ENCODE results near the gene BCKDHA. TPM values are rescaled to one million over a fixed set of nuclear protein-coding genes. Genes with fewer than 3 reads are reported as not detected.

Gene BCKDHA
- total and polyA plus RNA-seq, 10 donors: 10.3 to 55.6 (median 29.1) TPM

DNA sequence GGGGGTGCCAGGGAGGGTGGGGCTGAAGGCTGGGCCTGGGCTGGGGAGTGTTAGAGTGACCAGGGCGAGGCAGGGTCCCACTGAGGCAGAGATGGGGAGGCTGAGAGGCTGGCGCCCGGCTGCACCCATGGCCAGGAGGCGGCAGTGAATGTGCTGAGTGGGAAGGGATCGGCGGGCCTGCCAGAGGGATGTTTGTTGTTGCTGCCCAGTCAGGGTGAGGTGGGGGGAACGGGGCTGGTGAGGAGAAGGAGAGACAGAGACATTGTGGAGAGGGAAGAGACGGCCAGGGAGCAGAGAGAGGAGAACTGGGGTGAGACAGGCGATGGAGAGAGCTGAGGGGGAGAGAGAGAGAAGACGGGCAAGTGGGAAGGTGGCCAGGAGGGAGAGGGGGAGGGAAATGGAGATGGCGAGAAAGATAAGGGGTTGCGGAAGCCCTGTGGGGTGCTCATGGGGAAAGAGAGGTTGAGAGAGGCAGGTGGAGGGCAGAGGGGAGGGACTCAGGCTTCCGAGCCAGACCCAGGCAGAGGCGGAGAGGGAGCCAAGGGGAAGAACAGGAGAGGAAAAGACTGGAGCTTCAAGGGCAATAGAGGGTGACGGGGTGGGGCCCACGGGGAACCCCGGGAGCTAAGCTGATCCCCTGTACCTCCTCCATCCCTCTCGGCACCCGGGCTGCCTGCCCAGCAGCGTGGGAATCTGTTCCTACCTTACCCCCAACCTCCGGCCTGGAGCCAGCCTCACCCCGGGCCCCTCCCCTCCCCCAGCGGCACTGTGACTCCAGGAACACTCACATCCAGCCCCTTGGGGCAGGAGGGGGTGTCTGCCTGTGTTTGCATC, 30.2 kb downstream of the BCKDHA start:
- peak overlapping the region; percentile 48 to 93 (median 84) for H3K27ac ChIP-seq

DNA sequence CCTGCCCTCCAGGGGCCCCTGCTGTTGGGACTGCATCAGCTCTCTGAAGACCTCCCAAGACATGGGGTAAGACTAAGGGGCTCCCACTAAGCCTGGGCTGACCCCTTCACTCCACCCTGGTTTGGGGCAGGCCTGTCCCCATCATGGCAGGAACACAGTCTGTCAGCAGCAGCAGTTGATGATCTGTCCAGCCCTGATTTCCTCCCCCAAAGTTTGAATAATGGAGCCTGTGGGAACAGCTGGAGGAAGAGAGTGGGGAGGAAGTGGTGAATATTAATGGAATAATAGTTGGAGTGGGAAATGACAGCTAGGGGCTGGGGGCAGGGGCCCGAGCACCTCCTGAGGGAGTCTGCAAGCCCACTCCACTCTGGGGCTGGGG, 30.9 kb downstream of the BCKDHA start:
- TF ChIP-seq POLR2AphosphoS5 (IDR thresholded peaks at IDR 0.05) (no peak), POLR2A (IDR thresholded peaks at IDR 0.05) (no peak)
- TF ChIP-seq, protein P1, sequence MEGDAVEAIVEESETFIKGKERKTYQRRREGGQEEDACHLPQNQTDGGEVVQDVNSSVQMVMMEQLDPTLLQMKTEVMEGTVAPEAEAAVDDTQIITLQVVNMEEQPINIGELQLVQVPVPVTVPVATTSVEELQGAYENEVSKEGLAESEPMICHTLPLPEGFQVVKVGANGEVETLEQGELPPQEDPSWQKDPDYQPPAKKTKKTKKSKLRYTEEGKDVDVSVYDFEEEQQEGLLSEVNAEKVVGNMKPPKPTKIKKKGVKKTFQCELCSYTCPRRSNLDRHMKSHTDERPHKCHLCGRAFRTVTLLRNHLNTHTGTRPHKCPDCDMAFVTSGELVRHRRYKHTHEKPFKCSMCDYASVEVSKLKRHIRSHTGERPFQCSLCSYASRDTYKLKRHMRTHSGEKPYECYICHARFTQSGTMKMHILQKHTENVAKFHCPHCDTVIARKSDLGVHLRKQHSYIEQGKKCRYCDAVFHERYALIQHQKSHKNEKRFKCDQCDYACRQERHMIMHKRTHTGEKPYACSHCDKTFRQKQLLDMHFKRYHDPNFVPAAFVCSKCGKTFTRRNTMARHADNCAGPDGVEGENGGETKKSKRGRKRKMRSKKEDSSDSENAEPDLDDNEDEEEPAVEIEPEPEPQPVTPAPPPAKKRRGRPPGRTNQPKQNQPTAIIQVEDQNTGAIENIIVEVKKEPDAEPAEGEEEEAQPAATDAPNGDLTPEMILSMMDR (IDR thresholded peaks at IDR 0.05 in 8 of 11, conservative IDR thresholded peaks at IDR 0.05 in 3 of 11): no peak
- 22 to 53% (median 36%) methylated on average over 1 of the region's 1 CpG for WGBS, 5 donors
- intact Hi-C loops (cut with DNase I; ENCODE audit: low total_unique reads): no loop called here
- H3K27ac ChIP-seq: peak overlapping the region; percentile 48 to 93 (median 84)
- no peaks in the 10 kb centered on the region for H3K9me3 ChIP-seq
- peaks cover 15 to 71% (median 45%) of the 10 kb centered on the region in 6 donors for H3K4me1 ChIP-seq
- peaks cover 0 to 69% (median 51%) of the 10 kb centered on the region in 6 donors for H3K36me3 ChIP-seq
- H3K4me3 ChIP-seq: peak overlapping the region in 7 of 8 donors; percentile 20 to 67 (median 43)
- H3K27me3 ChIP-seq (replicated peaks in 1 of 7): no peaks in the 10 kb centered on the region
- DNase-seq: no peak

More for the DNA sequence above, 30.2 kb downstream of the BCKDHA start:
- Histone ChIP-seq H3K4me3 (peak overlapping the region in 7 of 8 donors; percentile 20 to 67 (median 43)), H3K27me3 (replicated peaks in 1 of 7) (no peaks in the 10 kb centered on the region), H3K36me3 (peaks cover 0 to 69% (median 51%) of the 10 kb centered on the region in 6 donors), H3K4me1 (peaks cover 15 to 77% (median 45%) of the 10 kb centered on the region in 6 donors), H3K9me3 (no peaks in the 10 kb centered on the region)
- WGBS, 5 donors: 4 to 18% (median 11%) methylated on average over 20 to 23 of the region's 23 CpGs
- TF ChIP-seq POLR2A (IDR thresholded peaks at IDR 0.05): no peak
- TF ChIP-seq POLR2AphosphoS5 (IDR thresholded peaks at IDR 0.05): peak in 2 of 3 donors; percentile 23 to 24
- DNase-seq: no peak
- intact Hi-C loops (cut with DNase I; ENCODE audit: low total_unique reads): no loop called here

- intact Hi-C loops (cut with DNase I; ENCODE audit: low total_unique reads): no loop called here
- no peak for DNase-seq
- TF ChIP-seq POLR2A (IDR thresholded peaks at IDR 0.05): no peak
- no peak for TF ChIP-seq POLR2AphosphoS5 (IDR thresholded peaks at IDR 0.05)
- TF ChIP-seq, protein P1 (IDR thresholded peaks at IDR 0.05 in 8 of 11, conservative IDR thresholded peaks at IDR 0.05 in 3 of 11): no peak
- Histone ChIP-seq H3K27ac (peak overlapping the region in 2 of 8 donors; percentile 24 to 43), H3K4me3 (no peak overlapping the region), H3K9me3 (no peaks in the 10 kb centered on the region), H3K36me3 (peaks cover 0 to 68% (median 32%) of the 10 kb centered on the region in 6 donors), H3K27me3 (replicated peaks in 1 of 7) (no peaks in the 10 kb centered on the region), H3K4me1 (peaks cover 15 to 54% (median 31%) of the 10 kb centered on the region in 6 donors)
- 68 to 97% (median 85%) methylated on average over 6 of the region's 6 CpGs for WGBS, 5 donors
Measured at GRCh38 chr19:41430922-41431321, 33.3 kb downstream of the BCKDHA start.

DNA sequence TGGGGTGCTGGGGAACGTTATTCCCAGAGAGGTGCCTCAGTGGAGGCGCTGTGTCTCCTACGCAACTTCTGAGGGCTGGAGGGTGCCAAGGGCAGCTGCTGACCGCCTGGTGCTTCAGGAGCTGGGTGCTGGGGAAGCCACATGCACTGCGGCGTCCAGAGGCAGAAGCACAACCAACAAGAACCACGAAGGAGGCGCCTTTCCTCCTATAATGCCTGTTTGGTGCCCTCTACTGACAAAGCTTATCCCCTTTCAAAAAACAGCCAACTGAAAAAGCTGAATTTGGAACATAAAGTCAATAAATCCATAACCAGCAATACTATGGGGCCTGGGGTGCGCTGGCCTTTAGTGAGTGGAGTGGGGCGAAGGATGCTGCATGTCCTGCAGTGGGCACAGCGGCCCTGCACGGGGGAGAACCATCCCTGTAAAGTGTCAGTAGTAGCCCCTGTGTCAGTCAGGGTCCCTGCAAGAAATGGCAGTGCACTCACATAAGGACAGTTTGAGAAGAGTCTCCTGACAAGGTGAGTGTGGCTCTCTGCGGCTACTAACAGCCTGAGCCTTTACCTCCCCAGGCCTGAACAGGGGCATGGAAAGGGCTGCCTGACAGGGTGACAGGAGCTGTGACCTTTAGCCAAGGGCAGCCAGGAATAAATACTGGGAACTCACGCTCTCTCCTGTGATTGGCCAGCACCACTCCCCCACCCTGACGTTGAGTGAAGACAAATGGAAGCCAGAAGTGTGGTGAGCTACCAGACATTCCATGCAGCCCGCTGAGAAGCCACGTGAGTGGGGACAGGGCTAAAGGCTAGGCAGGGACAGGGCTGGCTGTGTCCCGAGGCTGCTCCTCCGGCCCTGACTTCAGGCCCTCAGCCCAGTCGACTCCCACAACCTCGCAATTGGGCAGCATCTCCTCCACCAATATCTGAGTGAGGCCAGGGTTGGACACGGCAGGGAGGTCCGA, 34.1 kb downstream of the BCKDHA start:
- Histone ChIP-seq H3K27ac (peak overlapping the region in 2 of 8 donors; percentile 24 to 43), H3K36me3 (peaks cover 0 to 69% (median 31%) of the 10 kb centered on the region in 6 donors), H3K4me1 (peaks cover 15 to 46% (median 27%) of the 10 kb centered on the region in 6 donors), H3K27me3 (replicated peaks in 1 of 7) (no peaks in the 10 kb centered on the region), H3K4me3 (no peak overlapping the region), H3K9me3 (no peaks in the 10 kb centered on the region)
- DNase-seq: no peak
- peak; percentile 8 to 56 (median 22) for TF ChIP-seq POLR2AphosphoS5 (IDR thresholded peaks at IDR 0.05)
- TF ChIP-seq, protein P1 (IDR thresholded peaks at IDR 0.05 in 8 of 11, conservative IDR thresholded peaks at IDR 0.05 in 3 of 11): peak in 4 of 11 experiments; percentile 17 to 41 (median 26)
- no peak for TF ChIP-seq POLR2A (IDR thresholded peaks at IDR 0.05)
- WGBS, 5 donors: 71 to 78% (median 76%) methylated on average over 20 to 23 of the region's 23 CpGs
- intact Hi-C loops (cut with DNase I; ENCODE audit: low total_unique reads): no loop called here

All from spleen (tissue), 11 donors.